ENCODE data around the gene SHFL.

Gene SHFL

GRCh38 chr19:10088949-10089554, 2.9 kb downstream of the SHFL start:
- DNase-seq = no peak

GRCh38 chr19:10089801-10090375, 3.8 kb downstream of the SHFL start:
- no peak for DNase-seq

GRCh38 chr19:10091370-10091687, 5.2 kb downstream of the SHFL start:
- no peak for DNase-seq

- DNase-seq = no peak
Measured at GRCh38 chr19:10091895-10092641, 6.0 kb downstream of the SHFL start.

GRCh38 chr19:10092648-10093294, 6.7 kb downstream of the SHFL start:
- DNase-seq = no peak

GRCh38 chr19:10093295-10094186, 7.4 kb downstream of the SHFL start:
- DNase-seq = no peak

GRCh38 chr19:10095622-10095947, 9.5 kb downstream of the SHFL start:
- no peak for DNase-seq

- peak; percentile 89 for DNase-seq
Measured at GRCh38 chr19:10095948-10096614, 10.0 kb downstream of the SHFL start.

- DNase-seq = no peak
Measured at GRCh38 chr19:10096615-10096963, 10.5 kb downstream of the SHFL start.

GRCh38 chr19:10100163-10100785, 14.2 kb downstream of the SHFL start:
- no peak for DNase-seq

- DNase-seq = no peak
Measured at GRCh38 chr19:10102787-10103236, 16.7 kb downstream of the SHFL start.

GRCh38 chr19:10104130-10104513, 18.0 kb downstream of the SHFL start:
- DNase-seq = no peak

- no peak for DNase-seq
Measured at GRCh38 chr19:10104665-10105508, 18.8 kb downstream of the SHFL start.

GRCh38 chr19:10105509-10106099, 19.5 kb downstream of the SHFL start:
- DNase-seq = no peak

- peak; percentile 97 for DNase-seq
Measured at GRCh38 chr19:10106100-10106936, 20.2 kb downstream of the SHFL start, which contains the start of gene PPAN. Gene PPAN (plus strand): TSS chr19:10106362. CDS start chr19:10106395, 33 bp downstream.

GRCh38 chr19:10107254-10107653, 21.1 kb downstream of the SHFL start:
- DNase-seq = no peak

GRCh38 chr19:10107817-10108367, 21.8 kb downstream of the SHFL start:
- no peak for DNase-seq

GRCh38 chr19:10109528-10109927, 23.4 kb downstream of the SHFL start:
- no peak for DNase-seq
